Measurements from ENCODE around the gene GBA3. TPM values are rescaled to one million over a fixed set of nuclear protein-coding genes. Genes with fewer than 3 reads are reported as not detected.

Gene GBA3
- total and polyA plus RNA-seq, 9 donors, result 0.06 to 5.4 (median 0.51) TPM; not detected in 3

GRCh38 chr4:22668702-22669101, 24.0 kb upstream of the GBA3 start:
- Histone ChIP-seq H3K9me3 (no peaks in the 10 kb centered on the region), H3K27me3 (no peaks in the 10 kb centered on the region), H3K27ac (no peak overlapping the region), H3K4me1 (ENCODE audit: insufficient read depth) (peaks cover 3% of the 10 kb centered on the region), H3K36me3 (no peaks in the 10 kb centered on the region), H3K4me3 (no peak overlapping the region)
- no peak for DNase-seq
- TF ChIP-seq CTCF (IDR thresholded peaks at IDR 0.05), result no peak
- no peak for TF ChIP-seq EP300 (IDR thresholded peaks at IDR 0.05)
- no peak for TF ChIP-seq POLR2A (IDR thresholded peaks at IDR 0.05)
- intact Hi-C loops (cut with DNase I), result no loop called here

- H3K4me3 ChIP-seq, result no peak overlapping the region
- no peak overlapping the region for H3K27ac ChIP-seq
- intact Hi-C loops (cut with DNase I), result no loop called here
- no peak for TF ChIP-seq POLR2A (IDR thresholded peaks at IDR 0.05)
- TF ChIP-seq EP300 (IDR thresholded peaks at IDR 0.05), result no peak
- no peak for TF ChIP-seq CTCF (IDR thresholded peaks at IDR 0.05)
- H3K27me3 ChIP-seq, result no peaks in the 10 kb centered on the region
- 32 to 88% (median 71%) methylated on average over 1 of the region's 1 CpG for WGBS, 3 donors
- H3K36me3 ChIP-seq, result no peaks in the 10 kb centered on the region
- DNase-seq, result no peak
- no peaks in the 10 kb centered on the region for H3K9me3 ChIP-seq
- H3K4me1 ChIP-seq (ENCODE audit: insufficient read depth), result peaks cover 3% of the 10 kb centered on the region
These were observed 21.8 kb upstream of the GBA3 start for GRCh38 chr4:22670956-22671355.

- intact Hi-C loops (cut with DNase I), result no loop called here
- Histone ChIP-seq H3K36me3 (no peaks in the 10 kb centered on the region), H3K9me3 (no peaks in the 10 kb centered on the region), H3K27me3 (no peaks in the 10 kb centered on the region), H3K4me3 (no peak overlapping the region), H3K4me1 (ENCODE audit: insufficient read depth) (peaks cover 3% of the 10 kb centered on the region), H3K27ac (no peak overlapping the region)
- no peak for TF ChIP-seq CTCF (IDR thresholded peaks at IDR 0.05)
- no peak for TF ChIP-seq EP300 (IDR thresholded peaks at IDR 0.05)
- no peak for TF ChIP-seq POLR2A (IDR thresholded peaks at IDR 0.05)
- 87 to 97% (median 90%) methylated on average over 1 of the region's 1 CpG for WGBS, 3 donors
- DNase-seq, result no peak
These were observed 20.2 kb upstream of the GBA3 start for GRCh38 chr4:22672519-22672918.

GRCh38 chr4:22672944-22673343, 19.8 kb upstream of the GBA3 start:
- H3K4me1 ChIP-seq (ENCODE audit: insufficient read depth), result peaks cover 3% of the 10 kb centered on the region
- H3K36me3 ChIP-seq, result no peaks in the 10 kb centered on the region
- DNase-seq, result no peak
- no peak for TF ChIP-seq CTCF (IDR thresholded peaks at IDR 0.05)
- TF ChIP-seq EP300 (IDR thresholded peaks at IDR 0.05), result no peak
- no peak for TF ChIP-seq POLR2A (IDR thresholded peaks at IDR 0.05)
- intact Hi-C loops (cut with DNase I), result no loop called here
- H3K27me3 ChIP-seq, result no peaks in the 10 kb centered on the region
- WGBS, 3 donors, result 87 to 92% (median 92%) methylated on average over 4 of the region's 4 CpGs
- H3K9me3 ChIP-seq, result no peaks in the 10 kb centered on the region
- no peak overlapping the region for H3K4me3 ChIP-seq
- no peak overlapping the region for H3K27ac ChIP-seq

- 93 to 98% (median 94%) methylated on average over 1 of the region's 1 CpG for WGBS, 3 donors
- Histone ChIP-seq H3K27me3 (no peaks in the 10 kb centered on the region), H3K4me1 (ENCODE audit: insufficient read depth) (no peaks in the 10 kb centered on the region), H3K9me3 (no peaks in the 10 kb centered on the region), H3K36me3 (no peaks in the 10 kb centered on the region), H3K4me3 (no peak overlapping the region), H3K27ac (no peak overlapping the region)
- no peak for TF ChIP-seq CTCF (IDR thresholded peaks at IDR 0.05)
- TF ChIP-seq POLR2A (IDR thresholded peaks at IDR 0.05), result no peak
- no peak for TF ChIP-seq EP300 (IDR thresholded peaks at IDR 0.05)
- intact Hi-C loops (cut with DNase I), result no loop called here
- DNase-seq, result no peak
These were observed 18.0 kb upstream of the GBA3 start for GRCh38 chr4:22674700-22675099.
